AG08396 (cell line): ENCODE data around the gene SORD.
A peak's percentile ranks its signal among the peaks of the same experiment; 100 is the strongest.
"Not testable (repeated sequence)": the region's sequence is repeated elsewhere in the genome, so short reads cannot be mapped to it uniquely, and the experiment has no call there.

ENCODE experiments used
- DNase-seq: peaks from one replicate; pipeline ENCODE4 v3.0.0; 2012; ENCODE audit warnings: low spot score, mixed read lengths

Gene SORD

DNA sequence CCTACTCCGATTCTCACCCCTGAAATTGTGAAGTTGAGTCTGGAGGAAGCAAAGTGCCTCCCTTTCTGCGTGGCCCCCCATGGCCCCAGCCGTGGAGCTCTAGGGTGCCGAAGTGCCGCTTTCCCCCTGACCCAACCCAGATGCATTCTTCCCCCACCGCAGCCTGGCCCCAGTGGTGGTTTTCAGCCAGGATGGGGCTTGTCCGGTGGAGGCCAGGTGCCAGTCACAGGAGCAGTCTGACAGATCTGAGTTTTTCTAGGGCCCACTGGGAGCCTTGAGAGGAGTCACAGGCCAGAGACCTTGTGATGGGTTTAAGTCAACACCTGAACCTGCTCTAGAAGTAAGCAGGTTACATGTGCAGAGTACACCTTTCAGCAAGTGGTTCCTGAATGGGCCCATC is 39.3 kb downstream of the SORD start:
- not testable (repeated sequence) for DNase-seq

DNA sequence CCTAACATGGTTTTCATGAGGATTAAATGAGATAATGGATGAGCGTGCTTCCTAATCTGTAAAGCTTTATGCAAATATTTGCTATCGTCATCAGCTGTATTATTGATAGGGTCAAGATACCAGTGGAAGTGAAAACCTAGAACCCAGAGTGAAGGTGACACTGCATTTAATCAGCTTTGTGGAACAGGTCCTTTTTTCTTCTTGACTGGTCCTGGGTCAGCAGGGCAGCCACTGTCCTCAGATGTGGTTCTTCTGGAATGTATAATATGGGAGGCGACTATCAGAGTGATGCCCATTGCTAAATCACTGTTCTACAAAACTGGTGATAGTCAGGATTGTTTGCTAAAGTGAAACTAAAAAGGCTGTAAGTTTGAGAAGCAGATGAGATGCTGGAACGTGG is 41.4 kb downstream of the SORD start:
- DNase-seq, result peak; percentile 9

- DNase-seq, result not testable (repeated sequence)
Observed at GRCh38 chr15:45069942-45070360, 47.0 kb downstream of the SORD start.

DNA sequence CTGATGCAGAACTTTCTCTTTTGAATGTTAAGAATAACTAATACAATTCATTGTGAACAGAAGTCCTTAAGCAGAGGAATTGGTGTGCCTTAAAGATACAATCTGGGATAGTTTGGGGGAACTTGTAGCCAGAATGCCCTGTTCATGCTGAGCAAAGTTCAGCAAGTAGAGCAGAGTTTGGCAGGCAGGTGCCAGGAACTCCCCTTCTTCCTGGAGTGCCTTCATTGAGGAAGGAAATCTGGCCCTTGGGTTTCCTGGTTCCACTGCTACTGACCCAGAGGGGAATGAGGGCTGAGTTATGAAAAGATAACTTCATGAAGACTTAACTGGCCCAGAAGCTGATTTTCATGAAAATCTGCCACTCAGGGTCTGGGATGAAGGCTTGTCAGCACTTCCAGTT is 50.6 kb downstream of the SORD start:
- DNase-seq, result not testable (repeated sequence)

GRCh38 chr15:45075440-45076320 is 52.7 kb downstream of the SORD start:
- not testable (repeated sequence) for DNase-seq

DNA sequence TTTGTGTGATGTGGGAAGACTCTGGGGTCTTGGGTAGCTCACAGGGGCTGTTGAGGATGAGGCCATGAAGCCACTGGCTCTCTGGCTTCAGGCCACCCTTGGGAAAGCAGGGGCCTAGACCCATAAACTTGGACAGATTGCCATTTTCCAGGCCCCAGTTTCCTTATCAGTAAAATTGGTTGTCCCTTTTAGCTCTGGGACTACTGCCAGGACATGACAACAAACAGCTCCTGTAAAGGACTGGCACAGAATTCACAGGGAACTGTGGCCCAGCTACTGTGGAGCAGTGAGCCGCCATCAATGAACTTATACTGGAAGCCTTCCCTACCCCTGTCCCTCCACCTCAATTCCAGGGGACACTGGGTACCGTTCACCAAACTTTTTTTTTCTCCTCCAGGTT is 54.4 kb downstream of the SORD start:
- DNase-seq, result not testable (repeated sequence)

GRCh38 chr15:45079201-45079600 is 56.2 kb downstream of the SORD start:
- not testable (repeated sequence) for DNase-seq

- DNase-seq, result not testable (repeated sequence)
Observed at GRCh38 chr15:45079628-45080246, 56.7 kb downstream of the SORD start.

DNA sequence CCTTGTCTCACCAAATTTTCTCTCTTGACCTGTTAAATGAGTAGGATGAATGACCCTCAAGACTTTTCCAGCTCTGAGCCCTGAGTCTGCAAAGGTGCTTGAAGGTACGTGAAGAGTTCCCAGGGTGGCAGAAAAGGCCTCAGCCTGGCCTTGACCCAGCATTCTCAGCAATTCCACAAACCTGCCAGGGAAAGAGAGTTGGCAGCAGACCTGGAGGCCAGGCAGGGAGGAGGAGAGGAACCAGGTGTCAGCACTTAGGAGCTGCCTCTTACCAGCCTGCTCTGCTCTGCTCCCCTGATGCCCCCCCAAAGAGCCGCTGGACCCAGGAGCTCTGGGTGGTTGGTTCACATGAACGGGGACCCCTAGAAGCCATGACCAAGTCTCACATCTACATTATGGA is 57.6 kb downstream of the SORD start:
- DNase-seq, result not testable (repeated sequence)

DNA sequence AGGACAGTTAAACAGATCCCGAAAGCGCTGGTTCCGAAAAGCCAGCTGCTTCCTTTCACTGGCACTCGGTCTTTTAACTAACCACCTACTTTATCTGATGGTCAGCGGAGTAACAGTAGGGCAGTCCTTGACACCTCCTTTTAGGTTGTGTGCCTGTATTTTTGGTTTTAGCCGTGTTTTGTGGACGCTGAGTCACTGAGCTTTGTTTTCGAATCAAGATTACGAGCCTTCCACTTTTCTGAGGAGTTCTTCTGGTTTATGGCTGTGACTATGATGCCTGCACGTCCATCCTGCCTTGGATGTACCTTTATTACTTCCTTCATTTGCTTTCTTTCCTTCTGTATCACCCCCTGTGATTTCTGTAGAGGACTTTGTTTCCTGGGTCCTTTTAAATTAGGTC is 59.4 kb downstream of the SORD start:
- not testable (repeated sequence) for DNase-seq

DNA sequence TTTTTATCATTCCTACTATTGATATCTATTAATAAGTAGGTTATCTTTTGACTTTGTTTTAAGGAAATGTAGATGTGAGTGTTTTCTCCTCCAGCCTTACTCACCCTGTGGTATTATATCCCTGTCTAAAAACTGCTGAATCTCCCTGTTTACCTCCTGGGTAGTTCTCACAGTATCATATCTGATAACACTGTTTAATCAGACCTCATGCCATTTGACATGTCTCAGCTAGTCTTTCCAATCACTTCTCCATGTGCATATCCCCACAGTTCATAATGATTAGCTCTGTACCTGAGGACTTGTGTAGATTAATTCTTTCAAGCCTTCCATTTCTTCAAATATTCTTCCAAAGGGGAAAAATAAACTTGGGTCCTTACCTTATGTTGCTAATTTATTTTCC is 60.2 kb downstream of the SORD start:
- no peak for DNase-seq

GRCh38 chr15:45084163-45084562 is 61.2 kb downstream of the SORD start:
- DNase-seq, result no peak

GRCh38 chr15:45087513-45087912 is 64.5 kb downstream of the SORD start:
- no peak for DNase-seq

GRCh38 chr15:45088801-45089711 is 66.1 kb downstream of the SORD start:
- DNase-seq, result no peak

DNA sequence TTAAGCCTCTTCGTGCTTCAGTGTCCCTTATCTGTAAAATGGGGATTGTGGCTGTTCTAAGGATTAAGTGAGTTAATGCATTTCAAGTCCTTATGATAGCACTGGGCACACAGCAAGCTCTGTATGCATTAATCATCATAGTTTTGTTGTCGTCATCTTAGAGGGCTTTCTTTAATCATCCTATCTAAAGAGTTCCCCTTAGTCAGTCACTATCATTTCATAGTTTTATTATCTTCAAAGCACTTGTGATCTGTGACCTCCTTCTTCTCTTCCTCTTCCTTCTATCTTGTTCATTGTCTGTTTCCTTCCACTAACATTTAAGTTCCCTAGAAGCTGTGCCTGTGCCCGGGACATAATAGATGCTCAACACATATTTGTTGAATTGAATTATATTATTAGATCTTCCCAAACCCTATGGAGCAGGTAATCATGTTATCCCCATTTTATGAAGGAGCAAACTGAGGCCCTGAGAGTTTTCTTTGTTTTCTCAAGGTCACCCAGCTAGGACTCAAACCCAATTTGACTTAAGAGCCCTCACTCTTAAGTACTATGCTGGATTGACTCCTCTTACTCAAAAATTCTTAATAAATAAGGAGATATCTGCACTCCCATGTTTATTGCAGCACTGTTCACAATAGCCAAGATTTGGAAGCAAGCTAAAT is 66.8 kb downstream of the SORD start:
- DNase-seq, result no peak

- no peak for DNase-seq
Observed at GRCh38 chr15:45091161-45091560, 68.2 kb downstream of the SORD start.

- no peak for DNase-seq
Observed at GRCh38 chr15:45091576-45091975, 68.6 kb downstream of the SORD start.

DNA sequence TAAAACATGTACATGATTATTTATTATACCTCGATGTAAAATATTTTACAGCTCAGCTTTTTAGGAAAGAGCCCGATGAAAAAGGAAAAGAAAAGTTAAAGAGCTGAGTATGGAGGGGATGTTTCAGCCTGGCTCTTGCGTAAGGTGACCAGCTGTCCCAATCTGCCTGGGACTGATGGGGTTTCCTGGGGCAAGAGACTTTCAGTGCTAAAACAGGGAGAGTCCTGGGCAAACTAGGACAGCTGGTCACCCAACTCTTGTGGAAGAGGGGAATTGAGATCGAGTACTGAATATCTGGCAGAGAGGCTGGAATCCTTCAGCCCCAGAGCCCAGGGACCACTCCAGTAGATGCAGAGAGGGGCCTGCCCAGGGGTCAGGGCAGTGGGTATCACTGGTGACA is 70.0 kb downstream of the SORD start:
- DNase-seq, result no peak

GRCh38 chr15:45093622-45094357 is 70.8 kb downstream of the SORD start:
- DNase-seq, result no peak

DNA sequence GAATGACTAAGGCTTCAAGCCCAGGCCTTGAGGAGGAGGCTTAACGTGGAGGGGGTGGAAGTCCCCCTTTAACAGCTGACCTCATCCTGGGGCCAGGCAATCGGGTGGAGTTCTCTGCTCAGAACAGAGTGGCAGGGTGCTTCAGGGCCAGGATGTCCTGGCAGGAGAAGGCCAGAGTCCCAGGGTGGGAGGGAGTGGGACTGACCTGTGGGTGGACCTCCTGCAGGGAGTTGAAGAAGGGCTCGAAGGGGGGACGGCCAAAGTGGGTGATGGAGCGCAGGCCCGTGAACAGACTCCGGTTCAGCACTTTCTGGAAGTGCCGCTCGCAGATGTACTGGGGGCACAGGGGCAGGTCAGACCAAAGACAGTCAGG is 71.3 kb downstream of the SORD start:
- no peak for DNase-seq

DNA sequence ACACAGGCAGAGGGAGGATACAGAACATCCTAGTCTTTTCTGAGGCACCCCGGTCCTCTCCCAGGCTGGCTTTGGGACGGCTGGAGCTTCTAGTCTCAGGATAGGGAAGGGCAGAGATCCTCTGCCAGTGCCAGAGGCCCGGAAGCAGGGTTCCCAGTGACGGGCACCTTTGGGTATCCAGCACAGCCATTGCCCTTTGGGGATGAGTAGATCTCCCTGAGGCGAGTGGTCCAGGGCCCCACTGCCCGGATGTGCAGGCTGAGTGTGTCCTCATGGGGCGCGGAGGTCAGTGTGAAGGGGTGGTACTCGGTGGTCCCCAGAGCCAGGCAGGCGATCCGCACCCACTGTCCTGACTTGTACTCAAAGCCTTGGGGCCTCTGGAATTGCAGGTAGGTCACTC is 72.7 kb downstream of the SORD start:
- DNase-seq, result no peak
